HCT116 (cell line): Measurements from ENCODE around the gene FAXDC2. TPM values are rescaled to one million over a fixed set of nuclear protein-coding genes. Genes with fewer than 3 reads are reported as not detected.

Experiments
- ATAC-seq: fragments of 200-7000 bp; cut with Tn5 transposase; 2 replicates; pipeline ENCODE4 v1.9.1; 2020; ENCODE audit warnings: mild to moderate bottlenecking, moderate library complexity
- BruUV-seq: library from RNA; stranded (reverse); fragments of 400-500 nt; replicated peaks from 2 replicates; lab custom pipeline; 2021; lab: Mats Ljungman, UMichigan
- CTCF ChIA-PET: fragments of 300-600 bp; sonication (Branson Sonifier 250); formaldehyde crosslinking; loops from one replicate; lab custom pipeline; 2021; ENCODE audit warnings: antibody characterized with exemption; lab: Charles Lee
- POLR2A ChIA-PET: fragments of 300-600, 350-600 bp; sonication (Branson Sonifier 250); formaldehyde crosslinking; loops from one replicate; lab custom pipeline; 2021; ENCODE audit warnings: antibody characterized with exemption; lab: Charles Lee
- RAD21 ChIA-PET, 2 experiments: fragments of 300-600 bp; sonication (Branson Sonifier 250); formaldehyde crosslinking; loops; one replicate each; lab custom pipeline; 2023; ENCODE audit warnings: low total read pairs in 2 of 2; ENCODE audit not compliant: uncharacterized antibody in 2 of 2, unreplicated experiment in 2 of 2, low non-redundant PET in 1 of 2; lab: Charles Lee
- DNase-seq: peaks from one replicate; pipeline ENCODE4 v3.0.0-alpha.2; 2010; ENCODE audit warnings: low read depth, low spot score
- H2AFZ ChIP-seq: fragments of 200-600 bp; shearing (Covaris generic), sonication (generic); 2 replicates; pipeline ENCODE4 v1.6.1; 2017; ENCODE audit warnings: low read depth, mixed run types, mixed read lengths, antibody characterized with exemption, low read length; ENCODE audit not compliant: poor library complexity, severe bottlenecking
- H3K27ac ChIP-seq: 2 replicates; pipeline ENCODE4 v1.5.1; 2012; ENCODE audit warnings: low read depth, low read length
- H3K27me3 ChIP-seq: fragments of 200-600 bp; sonication (generic); 2 replicates; pipeline ENCODE4 v1.6.1; 2016; ENCODE audit warnings: mixed run types, low read length, mixed read lengths; ENCODE audit not compliant: insufficient read depth
- H3K36me3 ChIP-seq, 2 experiments: fragments of 200-500 bp in 1 of 2; fragments of 200-600 bp in 1 of 2; sonication (Bioruptor generic) in 1 of 2; sonication (generic) in 1 of 2; 2 replicates each; pipeline versions ENCODE4 v1.5.1 to v1.6.1; 2014 to 2016; ENCODE audit warnings: low read length in 2 of 2, inconsistent platforms in 1 of 2, mixed read lengths in 1 of 2, mixed run types in 1 of 2; ENCODE audit not compliant: insufficient read depth in 2 of 2, control insufficient read depth in 1 of 2
- H3K4me1 ChIP-seq, 2 experiments: fragments of 200-600 bp in 1 of 2; sonication (generic) in 1 of 2; 2 replicates each; pipeline versions ENCODE4 v1.5.1 to v1.6.1; 2012 to 2017; ENCODE audit warnings: low read length in 2 of 2, inconsistent platforms in 1 of 2, mild to moderate bottlenecking in 1 of 2, mixed read lengths in 1 of 2, mixed run types in 1 of 2, moderate library complexity in 1 of 2; ENCODE audit not compliant: insufficient read depth in 2 of 2, control insufficient read depth in 1 of 2
- H3K4me2 ChIP-seq: fragments of 200-600 bp; sonication (generic); 2 replicates; pipeline ENCODE4 v1.6.1; 2017; ENCODE audit warnings: mixed run types, low read length, mixed read lengths
- H3K4me3 ChIP-seq, 2 experiments: fragments of 200-600 bp in 1 of 2; sonication (generic) in 1 of 2; replicated peaks in 1 of 2; 2 replicates each; pipeline ENCODE4 v1.5.1; 2011 to 2016; ENCODE audit warnings: low read length in 2 of 2, control low read depth in 1 of 2, low read depth in 1 of 2, mild to moderate bottlenecking in 1 of 2, mixed read lengths in 1 of 2, mixed run types in 1 of 2
- H3K79me2 ChIP-seq: fragments of 200-600 bp; sonication (generic); 2 replicates; pipeline ENCODE4 v1.6.1; 2017; ENCODE audit warnings: mild to moderate bottlenecking, mixed run types, low read length, moderate library complexity, mixed read lengths; ENCODE audit not compliant: insufficient read depth
- H3K9ac ChIP-seq: fragments of 200-600 bp; sonication (generic); 2 replicates; pipeline ENCODE4 v1.6.1; 2016; ENCODE audit warnings: low read length, mixed read lengths
- H3K9me2 ChIP-seq: fragments of 200-600 bp; sonication (generic), shearing (Covaris generic); 2 replicates; pipeline ENCODE4 v1.6.1; 2017; ENCODE audit warnings: mixed run types, mild to moderate bottlenecking, moderate library complexity; ENCODE audit not compliant: insufficient read depth
- H3K9me3 ChIP-seq, 2 experiments: fragments of 200-500 bp in 1 of 2; fragments of 200-600 bp in 1 of 2; sonication (Bioruptor generic) in 1 of 2; sonication (generic) in 1 of 2; 2 replicates each; pipeline ENCODE4 v1.6.1; 2014 to 2017; ENCODE audit warnings: low read length in 2 of 2, mixed read lengths in 2 of 2, inconsistent platforms in 1 of 2, low read depth in 1 of 2, mild to moderate bottlenecking in 1 of 2, mixed run types in 1 of 2, moderate library complexity in 1 of 2; ENCODE audit not compliant: control insufficient read depth in 1 of 2, insufficient read depth in 1 of 2
- H4K20me1 ChIP-seq: fragments of 200-600 bp; sonication (generic), shearing (Covaris generic); 2 replicates; pipeline ENCODE4 v1.6.1; 2017; ENCODE audit warnings: mixed run types, mild to moderate bottlenecking, moderate library complexity; ENCODE audit not compliant: insufficient read depth
- CBX3 ChIP-seq: IDR thresholded peaks from 2 replicates; pipeline ENCODE4 v1.6.1; 2012; ENCODE audit warnings: low read depth
- CEBPB ChIP-seq: IDR thresholded peaks from 2 replicates; pipeline ENCODE4 v1.6.1; 2012; ENCODE audit warnings: low read depth
- EGR1 ChIP-seq: IDR thresholded peaks from 2 replicates; pipeline ENCODE4 v1.6.1; 2012; ENCODE audit warnings: low read depth
- ELF1 ChIP-seq: IDR thresholded peaks from 2 replicates; pipeline ENCODE4 v1.6.1; 2012; ENCODE audit warnings: low read depth, borderline replicate concordance
- EZH2 ChIP-seq: fragments of 200-600 bp; sonication (generic); IDR thresholded peaks from 2 replicates; pipeline ENCODE4 v1.6.1; 2017; ENCODE audit warnings: antibody characterized with exemption, mixed run types
- EZH2phosphoT487 ChIP-seq: fragments of 200-600 bp; IDR thresholded peaks from 2 replicates; pipeline ENCODE4 v1.6.1; 2018; ENCODE audit warnings: antibody characterized with exemption, borderline replicate concordance
- FOSL1 ChIP-seq: IDR thresholded peaks from 2 replicates; pipeline ENCODE4 v1.6.1; 2012; ENCODE audit warnings: low read depth
- JUND ChIP-seq: IDR thresholded peaks from 2 replicates; pipeline ENCODE4 v1.6.1; 2012
- MAX ChIP-seq: IDR thresholded peaks from 2 replicates; pipeline ENCODE4 v1.6.1; 2012
- POLR2A ChIP-seq: IDR thresholded peaks from 2 replicates; pipeline ENCODE4 v1.7.0; 2011; ENCODE audit warnings: borderline replicate concordance; ENCODE audit not compliant: insufficient read depth, insufficient read length; ENCODE audit errors: extremely low read depth
- POLR2AphosphoS5 ChIP-seq: IDR thresholded peaks from 2 replicates; pipeline ENCODE4 v1.6.1; 2011; ENCODE audit warnings: mild to moderate bottlenecking, low read depth, low read length, moderate library complexity
- RAD21 ChIP-seq: IDR thresholded peaks from 2 replicates; pipeline ENCODE4 v1.6.1; 2012; ENCODE audit warnings: low read depth, mild to moderate bottlenecking
- SIN3A ChIP-seq: IDR thresholded peaks from 2 replicates; pipeline ENCODE4 v1.6.1; 2012; ENCODE audit warnings: low read depth
- SP1 ChIP-seq: IDR thresholded peaks from 2 replicates; pipeline ENCODE4 v1.6.1; 2012; ENCODE audit warnings: low read depth
- SRF ChIP-seq: IDR thresholded peaks from 2 replicates; pipeline ENCODE4 v1.6.1; 2012; ENCODE audit warnings: low read depth
- TCF7L2 ChIP-seq: IDR thresholded peaks from 2 replicates; pipeline ENCODE4 v1.7.0; 2011; ENCODE audit warnings: borderline replicate concordance, inconsistent platforms; ENCODE audit not compliant: insufficient read depth, insufficient read length; ENCODE audit errors: extremely low read depth
- YY1 ChIP-seq: IDR thresholded peaks from 2 replicates; pipeline ENCODE4 v1.6.1; 2011; ENCODE audit warnings: low read length, low read depth, moderate library complexity, mild to moderate bottlenecking; ENCODE audit not compliant: insufficient replicate concordance; ENCODE audit errors: extremely low read depth
- ZBTB33 ChIP-seq: IDR thresholded peaks from 2 replicates; pipeline ENCODE4 v1.6.1; 2011; ENCODE audit warnings: mild to moderate bottlenecking, low read length, moderate library complexity; ENCODE audit not compliant: insufficient replicate concordance; ENCODE audit errors: extremely low read depth
- ZFX ChIP-seq: fragments of 450-650 bp; IDR thresholded peaks from 2 replicates; pipeline ENCODE4 v1.6.1; 2017
- ZNF274 ChIP-seq: fragments of 200-500 bp; sonication (Bioruptor generic); IDR thresholded peaks from 2 replicates; pipeline ENCODE4 v1.6.1; 2014; ENCODE audit warnings: mild to moderate bottlenecking, low read depth, low read length, inconsistent platforms
- intact Hi-C: fragments of 100-400 bp; cut with micrococcal nuclease; formaldehyde crosslinking; loops from 2 replicates; pipeline ENCODE4 v1.10.0; 2022
- total RNA-seq: library from RNA; stranded (reverse); gene quantifications from one replicate; pipeline ENCODE4 v1.2.1, GENCODE V29; 2021; ENCODE audit not compliant: unreplicated experiment
- TF ChIP-seq, protein P1 (sequence below): IDR thresholded peaks from 2 replicates; pipeline ENCODE4 v1.6.1; 2012; ENCODE audit warnings: low read depth

FAXDC2 gene
- total RNA-seq, 1 experiment from 2014 or later: 0.22 TPM

GRCh38 chr5:154829589-154830218, 20.7 kb downstream of the FAXDC2 start (continued):
- TF ChIP-seq YY1: peak; percentile 4
- TF ChIP-seq RAD21: no peak; the same call in 1 of the 2 replicates
- no peak for TF ChIP-seq ZNF274
- TF ChIP-seq POLR2AphosphoS5: peak; percentile 63
- no peak for TF ChIP-seq EZH2
- TF ChIP-seq, all 23 proteins: peak for 10

DNA sequence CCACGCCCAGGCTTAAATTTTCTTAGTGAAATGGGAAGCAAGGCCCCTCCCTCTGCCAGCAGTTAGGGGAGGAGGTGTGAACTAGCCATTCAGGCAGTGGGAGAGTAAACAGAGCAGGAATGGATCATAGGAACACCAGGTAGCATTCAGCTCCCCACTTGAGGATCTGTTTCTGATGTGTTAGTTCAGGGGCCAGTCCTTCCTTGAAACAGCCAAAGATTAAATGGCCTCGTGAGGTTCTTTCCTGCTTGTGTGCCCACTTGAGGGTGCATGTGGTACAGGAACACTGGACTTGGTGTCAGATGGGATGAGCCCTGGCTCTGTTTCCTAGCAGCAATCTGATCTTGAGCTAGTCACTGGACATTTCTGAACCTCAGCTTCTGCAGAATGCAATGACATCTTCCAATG, 21.2 kb downstream of the FAXDC2 start:
- Histone ChIP-seq H3K27me3 (no peaks in the 10 kb centered on the region), H3K9me3 (no peaks in the 10 kb centered on the region), H4K20me1 (no peaks in the 10 kb centered on the region), H3K4me3 (no peak overlapping the region), H3K9me2 (no peaks in the 10 kb centered on the region), H3K4me2 (peak overlapping the region; percentile 66), H2AFZ (no peak overlapping the region), H3K79me2 (no peaks in the 10 kb centered on the region), H3K36me3 (no peaks in the 10 kb centered on the region), H3K9ac (no peak overlapping the region), H3K27ac (peak overlapping the region; percentile 56; the same call in 1 of the 2 replicates), H3K4me1 (peaks cover 30 to 40% of the 10 kb centered on the region in 2 experiments)
- CTCF ChIA-PET: interaction anchor here (0.9 kb wide), 1 partner anchor 179 kb away, joined by 5 read pairs; no protein-coding TSS in a partner anchor
- ATAC-seq (peak; percentile 10; the same call in 1 of the 2 replicates), DNase-seq (peak; percentile 19)
- POLR2A ChIA-PET: interaction anchor here (2.1 kb wide), 1 partner anchor 29 kb away, joined by 7 read pairs; the partner anchor contains the start of gene CNOT8
- intact Hi-C loops: no loop called here
- BruUV-seq: no TSS peak
- TF ChIP-seq ZBTB33: no peak
- no peak for TF ChIP-seq CEBPB
- TF ChIP-seq EZH2phosphoT487: no peak
- no peak for TF ChIP-seq RAD21
- TF ChIP-seq, protein P1, sequence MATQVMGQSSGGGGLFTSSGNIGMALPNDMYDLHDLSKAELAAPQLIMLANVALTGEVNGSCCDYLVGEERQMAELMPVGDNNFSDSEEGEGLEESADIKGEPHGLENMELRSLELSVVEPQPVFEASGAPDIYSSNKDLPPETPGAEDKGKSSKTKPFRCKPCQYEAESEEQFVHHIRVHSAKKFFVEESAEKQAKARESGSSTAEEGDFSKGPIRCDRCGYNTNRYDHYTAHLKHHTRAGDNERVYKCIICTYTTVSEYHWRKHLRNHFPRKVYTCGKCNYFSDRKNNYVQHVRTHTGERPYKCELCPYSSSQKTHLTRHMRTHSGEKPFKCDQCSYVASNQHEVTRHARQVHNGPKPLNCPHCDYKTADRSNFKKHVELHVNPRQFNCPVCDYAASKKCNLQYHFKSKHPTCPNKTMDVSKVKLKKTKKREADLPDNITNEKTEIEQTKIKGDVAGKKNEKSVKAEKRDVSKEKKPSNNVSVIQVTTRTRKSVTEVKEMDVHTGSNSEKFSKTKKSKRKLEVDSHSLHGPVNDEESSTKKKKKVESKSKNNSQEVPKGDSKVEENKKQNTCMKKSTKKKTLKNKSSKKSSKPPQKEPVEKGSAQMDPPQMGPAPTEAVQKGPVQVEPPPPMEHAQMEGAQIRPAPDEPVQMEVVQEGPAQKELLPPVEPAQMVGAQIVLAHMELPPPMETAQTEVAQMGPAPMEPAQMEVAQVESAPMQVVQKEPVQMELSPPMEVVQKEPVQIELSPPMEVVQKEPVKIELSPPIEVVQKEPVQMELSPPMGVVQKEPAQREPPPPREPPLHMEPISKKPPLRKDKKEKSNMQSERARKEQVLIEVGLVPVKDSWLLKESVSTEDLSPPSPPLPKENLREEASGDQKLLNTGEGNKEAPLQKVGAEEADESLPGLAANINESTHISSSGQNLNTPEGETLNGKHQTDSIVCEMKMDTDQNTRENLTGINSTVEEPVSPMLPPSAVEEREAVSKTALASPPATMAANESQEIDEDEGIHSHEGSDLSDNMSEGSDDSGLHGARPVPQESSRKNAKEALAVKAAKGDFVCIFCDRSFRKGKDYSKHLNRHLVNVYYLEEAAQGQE: no peak
- TF ChIP-seq FOSL1: no peak
- TF ChIP-seq ZFX: no peak
- TF ChIP-seq EZH2: no peak
- TF ChIP-seq ZNF274: no peak
- no peak for TF ChIP-seq YY1
- TF ChIP-seq SIN3A: no peak
- no peak for TF ChIP-seq POLR2A
- no peak for TF ChIP-seq TCF7L2
- TF ChIP-seq MAX: no peak
- TF ChIP-seq SP1: no peak
- no peak for TF ChIP-seq EGR1
- TF ChIP-seq CBX3: no peak
- TF ChIP-seq SRF: no peak
- no peak for TF ChIP-seq JUND
- no peak for TF ChIP-seq ELF1
- RAD21 ChIA-PET: no interaction called here
